A673 (cell line): ENCODE results near the gene LDLRAD3.

Source experiments
- CTCF ChIP-seq: fragments of 300-800, 200-600 bp; sonication (generic); conservative IDR thresholded peaks from 2 replicates; pipeline ENCODE4 v1.5.1; 2017; ENCODE audit warnings: low read depth, mild to moderate bottlenecking, antibody characterized with exemption, low read length, moderate library complexity, mixed read lengths
- EZH2 ChIP-seq: fragments of 200-600 bp; sonication (generic); IDR thresholded peaks from 2 replicates; pipeline ENCODE4 v1.6.1; 2017; ENCODE audit warnings: borderline replicate concordance, low read depth, mild to moderate bottlenecking, mixed read lengths, antibody characterized with exemption, low read length; ENCODE audit not compliant: poor library complexity, severe bottlenecking

- TF ChIP-seq EZH2, result no peak
- no peak for TF ChIP-seq CTCF
Observed at GRCh38 chr11:35902961-35903360, 40.9 kb upstream of the LDLRAD3 start.
